ENCODE data around the gene DNAJB1.
"Not testable (repeated sequence)": the region's sequence is repeated elsewhere in the genome, so short reads cannot be mapped to it uniquely, and the experiment has no call there.

The DNAJB1 gene

GRCh38 chr19:14558370-14559066, 40.3 kb upstream of the DNAJB1 start:
- no peak overlapping the region for H3K4me3 ChIP-seq (ENCODE audit: low read depth, low read length)
- no peak for TF ChIP-seq CTCF (IDR thresholded peaks at IDR 0.05; ENCODE audit: low read depth, low read length)

- no peak overlapping the region for H3K4me3 ChIP-seq (ENCODE audit: low read depth, low read length)
- peak; percentile 96 for TF ChIP-seq CTCF (IDR thresholded peaks at IDR 0.05; ENCODE audit: low read depth, low read length)
Measured at GRCh38 chr19:14556662-14557188, 38.5 kb upstream of the DNAJB1 start.

- TF ChIP-seq CTCF (IDR thresholded peaks at IDR 0.05; ENCODE audit: low read depth, low read length) = no peak
- no peak overlapping the region for H3K4me3 ChIP-seq (ENCODE audit: low read depth, low read length)
Measured at GRCh38 chr19:14555918-14556661, 37.9 kb upstream of the DNAJB1 start.

- no peak overlapping the region for H3K4me3 ChIP-seq (ENCODE audit: low read depth, low read length)
- TF ChIP-seq CTCF (IDR thresholded peaks at IDR 0.05; ENCODE audit: low read depth, low read length) = no peak
Measured at GRCh38 chr19:14554382-14554812, 36.2 kb upstream of the DNAJB1 start.

GRCh38 chr19:14553939-14554243, 35.7 kb upstream of the DNAJB1 start:
- H3K4me3 ChIP-seq (ENCODE audit: low read depth, low read length) = no peak overlapping the region
- TF ChIP-seq CTCF (IDR thresholded peaks at IDR 0.05; ENCODE audit: low read depth, low read length) = no peak

GRCh38 chr19:14553042-14553938, 35.1 kb upstream of the DNAJB1 start:
- no peak overlapping the region for H3K4me3 ChIP-seq (ENCODE audit: low read depth, low read length)
- no peak for TF ChIP-seq CTCF (IDR thresholded peaks at IDR 0.05; ENCODE audit: low read depth, low read length)

- H3K4me3 ChIP-seq (ENCODE audit: low read depth, low read length) = not testable (repeated sequence)
Measured at GRCh38 chr19:14552006-14552360, 33.8 kb upstream of the DNAJB1 start.

GRCh38 chr19:14551134-14552005, 33.2 kb upstream of the DNAJB1 start:
- not testable (repeated sequence) for H3K4me3 ChIP-seq (ENCODE audit: low read depth, low read length)

All from WI38 (cell line).